ENCODE data around the gene FRS3. TPM values are rescaled to one million over a fixed set of nuclear protein-coding genes. Genes with fewer than 3 reads are reported as not detected.
"Not testable (repeated sequence)": the region's sequence is repeated elsewhere in the genome, so short reads cannot be mapped to it uniquely, and the experiment has no call there.

FRS3 gene
- polyA plus RNA-seq, 1 donor from 2014 or later = 2.9 TPM

DNA sequence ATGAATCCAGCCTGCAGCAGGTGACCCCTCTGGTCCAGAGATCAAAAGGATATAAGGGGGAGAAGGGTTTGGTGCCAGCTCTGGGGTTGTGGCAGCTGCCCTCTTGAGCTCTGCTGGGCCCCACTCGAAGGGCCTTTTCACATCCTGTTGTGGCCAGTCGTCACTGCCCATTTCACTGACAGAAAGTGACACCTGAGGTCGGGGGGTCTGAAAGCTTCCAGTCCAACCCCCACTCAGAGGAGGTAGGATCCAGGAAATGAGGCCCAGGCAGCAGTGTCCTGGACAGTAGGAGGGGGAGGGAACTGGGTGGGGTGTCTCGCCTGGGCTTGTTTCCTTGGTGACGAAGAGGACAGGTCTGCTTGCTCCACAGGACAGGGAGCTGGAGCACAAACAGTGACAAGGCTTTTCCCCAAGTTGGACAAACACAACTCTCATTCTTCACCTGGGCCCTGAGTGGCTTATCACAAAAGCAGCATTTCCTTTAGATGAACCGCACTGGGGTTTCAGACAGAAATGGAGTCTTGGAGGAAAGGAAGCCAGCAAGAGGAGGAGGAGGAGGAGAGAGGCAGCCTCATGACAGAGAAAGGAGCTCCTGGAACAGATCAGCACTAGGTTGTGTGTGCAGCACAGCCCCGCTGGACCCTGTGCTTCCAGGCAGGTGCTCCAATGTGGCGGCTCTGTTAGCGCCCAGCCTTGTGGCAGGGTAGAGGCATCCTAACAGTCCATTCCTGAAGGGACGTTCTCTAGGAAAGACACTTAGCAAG, 11.0 kb downstream of the FRS3 start:
- no peaks in the 10 kb centered on the region for H3K4me1 Mint-ChIP-seq
- H3K9me3 Mint-ChIP-seq = no peaks in the 10 kb centered on the region
- H3K27ac Mint-ChIP-seq = no peak overlapping the region
- no peak overlapping the region for H3K4me3 Mint-ChIP-seq
- peaks cover 1% of the 10 kb centered on the region for H3K36me3 Mint-ChIP-seq
- H3K27me3 Mint-ChIP-seq = no peaks in the 10 kb centered on the region

DNA sequence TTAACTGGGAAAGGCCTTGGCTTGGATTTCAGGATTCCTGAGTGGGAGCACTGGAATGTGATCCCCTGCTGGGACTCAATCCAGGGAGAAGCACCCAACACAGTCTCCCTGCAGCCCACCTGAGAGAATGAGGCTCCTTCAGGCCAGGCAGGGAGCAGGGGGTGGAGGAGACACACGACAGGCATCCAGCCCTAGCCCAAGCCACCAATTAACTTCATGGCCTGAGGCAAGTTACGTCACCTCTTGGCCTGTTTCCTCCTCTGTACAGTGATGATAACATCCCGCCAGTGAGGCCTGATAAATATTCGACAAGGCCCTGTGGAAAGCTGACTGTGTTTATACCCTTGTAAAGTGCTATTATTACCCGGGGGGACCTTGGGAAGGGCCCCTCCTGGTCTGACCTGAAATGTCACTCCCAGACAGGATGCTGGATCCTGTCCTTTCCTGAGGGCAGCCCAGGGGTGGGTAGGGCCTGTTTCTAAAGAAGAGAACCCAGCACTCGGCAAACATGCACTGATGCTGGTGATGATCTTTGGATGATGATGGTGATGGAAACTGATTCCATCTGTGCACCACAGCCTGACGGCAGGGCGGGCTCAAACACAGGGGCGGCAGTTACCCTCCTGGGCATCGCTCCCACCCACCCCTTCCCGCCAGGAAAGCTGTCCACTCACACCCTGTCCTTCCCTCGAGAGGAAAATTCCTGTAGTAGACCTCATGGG, 12.4 kb downstream of the FRS3 start:
- no peaks in the 10 kb centered on the region for H3K4me1 Mint-ChIP-seq
- H3K27me3 Mint-ChIP-seq = no peaks in the 10 kb centered on the region
- H3K9me3 Mint-ChIP-seq = no peaks in the 10 kb centered on the region
- peaks cover 1% of the 10 kb centered on the region for H3K36me3 Mint-ChIP-seq
- no peak overlapping the region for H3K4me3 Mint-ChIP-seq
- H3K27ac Mint-ChIP-seq = no peak overlapping the region

GRCh38 chr6:41766043-41766664, 13.5 kb downstream of the FRS3 start:
- peak overlapping the region in 1 of 3 donors; percentile 47 for H3K27ac Mint-ChIP-seq
- not testable (repeated sequence) for H3K27me3 Mint-ChIP-seq, H3K4me3 Mint-ChIP-seq, H3K36me3 Mint-ChIP-seq, H3K4me1 Mint-ChIP-seq, H3K9me3 Mint-ChIP-seq

DNA sequence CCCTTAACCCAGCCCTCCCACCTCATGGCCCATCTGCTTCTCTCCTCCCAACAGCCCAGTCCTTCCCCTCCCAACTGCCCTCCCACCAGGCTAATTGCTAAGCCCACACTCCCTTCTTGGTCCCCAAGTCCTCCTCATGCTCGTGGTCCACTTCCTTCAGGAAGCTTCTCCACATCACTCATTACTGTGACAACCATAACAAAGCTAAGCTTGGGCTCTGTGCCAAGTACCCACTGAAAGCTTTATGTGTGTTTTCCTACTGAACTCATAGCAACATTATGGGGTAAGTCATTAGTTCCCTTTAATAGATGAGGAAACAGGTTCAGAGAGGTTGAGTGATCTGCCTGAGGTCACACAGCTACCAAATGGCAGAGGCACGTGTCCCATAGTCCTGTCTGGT, 16.2 kb downstream of the FRS3 start:
- Mint-ChIP-seq H3K27me3 (peaks cover 3% of the 10 kb centered on the region), H3K27ac (no peak overlapping the region), H3K4me3 (no peak overlapping the region), H3K36me3 (no peaks in the 10 kb centered on the region), H3K4me1 (peaks cover 0 to 3% (median 0%) of the 10 kb centered on the region in 3 donors), H3K9me3 (no peaks in the 10 kb centered on the region)

- no peak overlapping the region for H3K4me3 Mint-ChIP-seq
- H3K4me1 Mint-ChIP-seq = peaks cover 0 to 3% (median 0%) of the 10 kb centered on the region in 3 donors
- H3K27me3 Mint-ChIP-seq = peaks cover 3% of the 10 kb centered on the region
- peaks cover 2% of the 10 kb centered on the region for H3K36me3 Mint-ChIP-seq
- no peaks in the 10 kb centered on the region for H3K9me3 Mint-ChIP-seq
- H3K27ac Mint-ChIP-seq = no peak overlapping the region
Measured at GRCh38 chr6:41759905-41760579, 19.7 kb downstream of the FRS3 start.

DNA sequence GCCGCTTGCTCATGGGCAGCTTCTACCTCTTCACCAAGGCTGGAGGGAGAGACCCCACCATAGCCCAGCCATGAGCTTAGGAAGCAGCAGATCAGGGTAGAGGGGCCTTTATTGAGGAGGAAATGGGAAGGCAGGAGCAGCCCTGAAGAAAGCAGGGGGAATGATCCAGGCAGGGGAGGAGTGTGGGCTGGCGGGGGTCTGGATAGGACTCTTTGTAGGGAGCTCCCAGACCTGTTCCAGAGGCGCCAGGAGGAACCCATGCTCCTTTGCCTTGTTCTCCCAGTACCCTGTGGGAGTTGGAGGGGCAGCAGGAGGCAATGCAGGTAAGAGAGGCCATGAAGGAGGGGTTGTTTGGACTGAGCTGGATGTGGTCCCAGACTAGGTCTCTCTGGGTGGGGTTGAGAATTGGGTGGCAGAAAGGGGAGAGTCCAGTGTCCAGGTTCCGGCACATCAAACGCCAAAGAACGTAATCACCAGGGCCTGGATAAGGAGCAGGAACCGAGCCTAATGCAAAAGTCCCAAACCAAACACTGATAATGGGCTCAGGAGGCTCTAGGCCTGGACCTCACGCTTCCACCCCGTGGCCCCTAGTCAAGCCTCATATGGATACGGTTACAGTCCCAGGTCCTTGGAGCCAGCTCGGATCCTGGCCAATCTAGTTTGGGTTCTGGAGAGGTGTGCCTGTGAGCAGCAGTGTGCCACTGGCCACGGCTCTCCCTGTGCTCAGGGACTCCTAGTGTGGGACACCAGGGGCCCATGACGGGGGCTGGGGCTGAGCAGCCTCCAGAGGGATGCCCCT, 20.4 kb downstream of the FRS3 start:
- no peak overlapping the region for H3K4me3 Mint-ChIP-seq
- no peaks in the 10 kb centered on the region for H3K9me3 Mint-ChIP-seq
- peak overlapping the region in 1 of 3 donors; percentile 39 for H3K27ac Mint-ChIP-seq
- H3K36me3 Mint-ChIP-seq = peaks cover 2% of the 10 kb centered on the region
- peaks cover 5% of the 10 kb centered on the region for H3K27me3 Mint-ChIP-seq
- H3K4me1 Mint-ChIP-seq = peaks cover 0 to 3% (median 0%) of the 10 kb centered on the region in 3 donors

GRCh38 chr6:41758641-41759035, 21.1 kb downstream of the FRS3 start:
- Mint-ChIP-seq H3K4me3 (no peak overlapping the region), H3K9me3 (no peaks in the 10 kb centered on the region), H3K36me3 (peaks cover 2% of the 10 kb centered on the region), H3K4me1 (peaks cover 0 to 3% (median 0%) of the 10 kb centered on the region in 3 donors), H3K27me3 (peaks cover 5% of the 10 kb centered on the region), H3K27ac (no peak overlapping the region)

DNA sequence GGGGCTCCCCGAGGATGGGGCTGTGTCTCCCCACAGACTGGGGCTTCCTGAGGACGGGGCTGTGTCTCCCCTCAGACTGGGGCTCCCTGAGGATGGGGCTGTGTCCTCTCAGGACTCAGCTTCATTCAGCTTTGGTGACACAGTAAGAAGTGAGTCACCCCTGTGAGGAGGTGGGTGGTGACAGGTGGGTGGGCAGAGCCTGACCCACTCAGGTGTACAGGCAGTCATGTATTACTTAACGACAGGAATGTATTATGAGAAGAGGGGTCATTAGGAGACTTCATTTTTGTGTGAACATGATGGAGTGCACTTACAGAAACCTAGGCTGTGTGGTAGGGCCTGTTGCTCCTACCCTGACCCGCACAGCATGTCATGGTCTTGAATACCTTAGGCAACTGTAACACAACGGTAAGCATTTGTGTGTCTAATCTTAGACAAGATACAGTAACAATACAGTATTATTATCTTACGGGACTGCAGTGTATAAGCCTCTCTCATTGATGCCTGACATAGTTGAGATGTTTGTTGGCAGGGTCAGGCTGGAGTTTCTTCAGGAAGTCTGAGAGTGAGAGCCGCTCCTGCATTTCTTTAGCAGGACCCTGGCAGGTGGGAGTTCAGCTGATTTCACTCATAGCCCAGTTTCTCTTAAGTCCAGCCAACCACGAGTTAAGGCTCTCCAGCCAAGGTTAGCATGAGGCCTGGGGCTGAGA, 21.6 kb downstream of the FRS3 start:
- H3K27me3 Mint-ChIP-seq = peaks cover 5% of the 10 kb centered on the region
- peaks cover 0 to 3% (median 0%) of the 10 kb centered on the region in 3 donors for H3K4me1 Mint-ChIP-seq
- no peak overlapping the region for H3K27ac Mint-ChIP-seq
- no peaks in the 10 kb centered on the region for H3K9me3 Mint-ChIP-seq
- no peak overlapping the region for H3K4me3 Mint-ChIP-seq
- H3K36me3 Mint-ChIP-seq = peaks cover 2% of the 10 kb centered on the region

DNA sequence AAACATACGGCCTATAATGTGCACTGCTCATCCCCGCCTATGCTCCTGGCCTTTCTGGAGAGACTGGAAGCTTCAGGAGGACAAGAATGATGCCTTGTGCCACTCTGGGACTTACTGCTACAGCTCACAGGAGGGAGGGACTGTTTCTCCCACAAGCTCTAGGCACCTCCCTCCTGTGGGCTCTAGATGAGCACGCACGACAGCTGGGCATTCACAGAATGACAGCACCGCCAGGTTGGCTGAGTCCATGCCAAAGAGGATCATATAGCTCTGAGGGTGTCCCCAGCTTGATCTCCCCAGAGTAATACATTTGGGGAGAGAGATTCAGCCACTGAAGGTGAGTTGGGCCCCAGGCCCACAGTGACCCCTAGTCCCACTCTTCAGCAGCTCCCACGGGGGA, 22.4 kb downstream of the FRS3 start:
- H3K27ac Mint-ChIP-seq = no peak overlapping the region
- peaks cover 0 to 3% (median 0%) of the 10 kb centered on the region in 3 donors for H3K4me1 Mint-ChIP-seq
- peaks cover 5% of the 10 kb centered on the region for H3K27me3 Mint-ChIP-seq
- H3K4me3 Mint-ChIP-seq = no peak overlapping the region
- peaks cover 2% of the 10 kb centered on the region for H3K36me3 Mint-ChIP-seq
- no peaks in the 10 kb centered on the region for H3K9me3 Mint-ChIP-seq

DNA sequence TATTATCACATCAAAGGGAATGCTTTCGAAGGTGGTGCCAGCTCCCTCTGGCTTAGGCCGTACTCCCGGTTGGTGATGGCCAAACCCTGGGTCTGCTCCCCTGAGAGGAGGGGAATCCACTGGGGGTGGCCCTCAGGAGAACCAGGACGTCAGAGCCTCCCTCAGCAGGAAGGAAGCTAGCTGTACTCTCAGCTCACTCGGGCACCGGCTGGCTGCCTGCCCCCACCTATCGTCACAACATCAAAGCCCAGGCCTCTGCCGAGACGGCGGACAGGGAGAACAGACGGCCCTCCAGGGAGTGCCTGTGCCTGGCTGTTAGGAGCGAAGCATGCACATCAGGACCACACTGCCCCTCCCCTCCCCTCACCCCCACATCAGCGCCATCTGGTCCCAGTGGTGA, 23.3 kb downstream of the FRS3 start:
- Mint-ChIP-seq H3K4me1 (peaks cover 0 to 3% (median 0%) of the 10 kb centered on the region in 3 donors), H3K27me3 (peaks cover 4% of the 10 kb centered on the region), H3K36me3 (peaks cover 2% of the 10 kb centered on the region), H3K9me3 (no peaks in the 10 kb centered on the region), H3K4me3 (no peak overlapping the region), H3K27ac (no peak overlapping the region)

DNA sequence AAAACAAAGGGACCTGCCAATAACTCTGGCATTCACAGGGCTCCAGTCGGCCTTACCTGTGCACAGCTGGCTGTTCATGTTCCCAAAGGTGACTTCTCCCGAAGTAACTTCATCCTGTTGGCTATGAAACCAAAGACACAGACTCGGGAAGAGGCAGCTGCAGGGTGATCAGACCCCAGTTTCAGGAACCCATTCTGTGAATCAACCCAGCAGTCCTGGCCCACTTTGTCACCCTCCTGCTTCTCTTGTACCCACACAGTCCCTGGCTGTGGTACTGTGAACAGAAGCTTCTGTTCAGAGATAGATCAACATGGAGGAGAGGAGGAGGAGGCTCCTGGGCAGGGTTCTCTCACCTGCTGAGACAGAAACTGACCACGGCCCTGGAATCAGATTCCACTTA, 23.8 kb downstream of the FRS3 start:
- Mint-ChIP-seq H3K27ac (no peak overlapping the region), H3K36me3 (peaks cover 2% of the 10 kb centered on the region), H3K9me3 (no peaks in the 10 kb centered on the region), H3K4me3 (no peak overlapping the region), H3K27me3 (peaks cover 2% of the 10 kb centered on the region), H3K4me1 (peaks cover 0 to 3% (median 0%) of the 10 kb centered on the region in 3 donors)

- Mint-ChIP-seq H3K27ac (no peak overlapping the region), H3K4me1 (no peaks in the 10 kb centered on the region), H3K36me3 (no peaks in the 10 kb centered on the region), H3K9me3 (no peaks in the 10 kb centered on the region), H3K27me3 (peaks cover 5% of the 10 kb centered on the region), H3K4me3 (no peak overlapping the region)
Measured at GRCh38 chr6:41750374-41750773, 29.3 kb downstream of the FRS3 start.

DNA sequence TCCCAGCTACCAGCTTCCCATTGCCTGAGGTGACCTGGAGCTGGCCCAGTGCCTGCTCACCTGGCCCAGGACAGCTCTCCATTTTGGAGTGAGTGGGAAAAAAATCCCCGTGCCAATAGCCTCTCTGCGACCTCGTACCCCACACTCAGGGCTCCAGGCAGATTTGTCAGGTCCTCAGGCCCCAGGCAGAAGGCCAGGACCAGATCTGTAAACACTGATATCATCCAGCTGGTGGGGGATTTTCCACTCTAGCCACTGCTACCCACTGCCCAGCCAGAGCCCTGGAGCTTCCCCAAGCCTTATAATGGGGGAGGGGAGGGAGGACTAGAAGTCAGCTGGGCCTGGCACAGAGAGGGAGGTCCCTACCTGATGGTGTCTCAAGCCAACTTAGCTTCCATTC, 31.2 kb downstream of the FRS3 start:
- Mint-ChIP-seq H3K9me3 (no peaks in the 10 kb centered on the region), H3K4me3 (no peak overlapping the region), H3K27ac (no peak overlapping the region), H3K27me3 (peaks cover 2% of the 10 kb centered on the region), H3K4me1 (no peaks in the 10 kb centered on the region), H3K36me3 (no peaks in the 10 kb centered on the region)

DNA sequence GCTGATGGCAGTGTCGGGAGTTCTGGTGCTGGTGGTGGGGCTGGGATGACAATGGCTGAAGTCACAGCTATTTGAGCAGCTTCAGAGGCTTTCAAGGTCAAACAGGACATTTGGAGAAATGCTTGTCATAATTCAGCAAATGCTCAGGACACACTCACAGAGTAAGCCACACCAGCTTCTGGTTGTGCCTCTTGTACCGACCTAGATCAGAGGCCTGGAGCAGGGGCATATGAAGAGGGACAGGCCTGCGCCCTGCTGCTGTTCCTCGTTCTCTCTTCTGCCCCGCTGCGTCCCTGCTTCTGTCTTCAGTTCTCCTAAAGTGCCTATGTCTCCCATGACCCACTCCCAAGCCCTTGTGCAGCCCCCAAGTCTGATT, 31.6 kb downstream of the FRS3 start:
- Mint-ChIP-seq H3K27ac (no peak overlapping the region), H3K36me3 (no peaks in the 10 kb centered on the region), H3K4me1 (no peaks in the 10 kb centered on the region), H3K4me3 (no peak overlapping the region), H3K9me3 (no peaks in the 10 kb centered on the region), H3K27me3 (peaks cover 2% of the 10 kb centered on the region)

Data from IgD-negative memory B cell (primary cell).